Vagina (tissue), 2 donors: Measurements from ENCODE around the gene NAP1L4. TPM values are rescaled to one million over a fixed set of nuclear protein-coding genes. Genes with fewer than 3 reads are reported as not detected.

Experiments
- DNase-seq, 2 donors: peaks; one replicate each; pipeline ENCODE4 v3.0.0-alpha.2; 2017; ENCODE audit errors: extremely low spot score in 2 of 2
- H3K27ac ChIP-seq: fragments of 200-600 bp; sonication (generic); one replicate; pipeline ENCODE4 v1.5.1; 2019
- H3K27me3 ChIP-seq: fragments of 200-600 bp; sonication (generic); one replicate; pipeline ENCODE4 v1.5.1; 2019
- H3K36me3 ChIP-seq, 2 donors: fragments of 200-600 bp; sonication (generic); one replicate each; pipeline ENCODE4 v1.5.1; 2017 to 2019
- H3K4me1 ChIP-seq: fragments of 200-600 bp; sonication (generic); one replicate; pipeline ENCODE4 v1.5.1; 2019
- H3K4me3 ChIP-seq, 2 donors: fragments of 200-600 bp; sonication (generic); 1 replicate in 1 of 2; 2 replicates in 1 of 2; pipeline ENCODE4 v1.5.1; 2016 to 2019
- H3K9me3 ChIP-seq: fragments of 200-600 bp; sonication (generic); one replicate; pipeline ENCODE4 v1.5.1; 2019
- CTCF ChIP-seq, 3 experiments: fragments of 450-650 bp in 2 of 3; fragments of 200-600 bp in 1 of 3; sonication (generic) in 1 of 3; IDR thresholded peaks; one replicate each; pipeline ENCODE4 v1.5.1; 2017 to 2019; ENCODE audit warnings: antibody characterized with exemption in 3 of 3, mild to moderate bottlenecking in 2 of 3, moderate library complexity in 2 of 3
- POLR2A ChIP-seq, 2 donors: fragments of 450-650 bp; IDR thresholded peaks; one replicate each; pipeline ENCODE4 v1.6.1; 2017; ENCODE audit warnings: antibody characterized with exemption in 2 of 2, mild to moderate bottlenecking in 2 of 2, moderate library complexity in 2 of 2
- POLR2AphosphoS5 ChIP-seq, 2 donors: sonication (generic); formaldehyde crosslinking; IDR thresholded peaks; one replicate each; pipeline ENCODE4 v1.9.0; 2017; ENCODE audit warnings: antibody characterized with exemption in 2 of 2, mild to moderate bottlenecking in 2 of 2, low read depth in 1 of 2; ENCODE audit not compliant: insufficient read depth in 1 of 2
- intact Hi-C: fragments of 100-400 bp; cut with DNase I; formaldehyde crosslinking; loops from one replicate; pipeline ENCODE4 v1.15.1; 2023
- total RNA-seq: library from RNA; depleted of rRNA; stranded (reverse); fragments of >200 nt; gene quantifications from one replicate; pipeline ENCODE4 v1.2.3, GENCODE V29; 2016

NAP1L4 gene
- total RNA-seq, 1 donor from 2014 or later: 108 TPM

GRCh38 chr11:2998073-2998850 lies 6.1 kb upstream of the NAP1L4 start:
- Histone ChIP-seq H3K27ac (no peak overlapping the region), H3K9me3 (no peaks in the 10 kb centered on the region), H3K4me3 (no peak overlapping the region), H3K4me1 (peaks cover 20% of the 10 kb centered on the region), H3K36me3 (peaks cover 0 to 20% of the 10 kb centered on the region in 2 donors), H3K27me3 (no peaks in the 10 kb centered on the region)
- DNase-seq: no peak
- no peak for TF ChIP-seq CTCF (IDR thresholded peaks at IDR 0.05)
- TF ChIP-seq POLR2AphosphoS5 (IDR thresholded peaks at IDR 0.05; ENCODE audit: insufficient read depth in 1 of 2, low read depth in 1 of 2): no peak
- no peak for TF ChIP-seq POLR2A (IDR thresholded peaks at IDR 0.05)
- intact Hi-C loops: no loop called here

- H3K36me3 ChIP-seq: peaks cover 0 to 11% of the 10 kb centered on the region in 2 donors
- no peaks in the 10 kb centered on the region for H3K9me3 ChIP-seq
- peaks cover 19% of the 10 kb centered on the region for H3K4me1 ChIP-seq
- intact Hi-C loops: no loop called here
- no peaks in the 10 kb centered on the region for H3K27me3 ChIP-seq
- DNase-seq: no peak
- no peak overlapping the region for H3K27ac ChIP-seq
- TF ChIP-seq POLR2A (IDR thresholded peaks at IDR 0.05) (no peak), POLR2AphosphoS5 (IDR thresholded peaks at IDR 0.05; ENCODE audit: insufficient read depth in 1 of 2, low read depth in 1 of 2) (no peak), CTCF (IDR thresholded peaks at IDR 0.05) (no peak)
- H3K4me3 ChIP-seq: no peak overlapping the region
Observed at GRCh38 chr11:2997406-2997805, 5.3 kb upstream of the NAP1L4 start.

GRCh38 chr11:2996976-2997375 lies 4.8 kb upstream of the NAP1L4 start:
- H3K4me3 ChIP-seq: no peak overlapping the region
- intact Hi-C loops: no loop called here
- H3K27ac ChIP-seq: no peak overlapping the region
- no peaks in the 10 kb centered on the region for H3K9me3 ChIP-seq
- no peak for DNase-seq
- H3K27me3 ChIP-seq: no peaks in the 10 kb centered on the region
- peaks cover 0 to 8% of the 10 kb centered on the region in 2 donors for H3K36me3 ChIP-seq
- no peak for TF ChIP-seq POLR2A (IDR thresholded peaks at IDR 0.05)
- peaks cover 19% of the 10 kb centered on the region for H3K4me1 ChIP-seq

- intact Hi-C loops: no loop called here
- H3K27me3 ChIP-seq: no peaks in the 10 kb centered on the region
- DNase-seq: no peak
- TF ChIP-seq CTCF (IDR thresholded peaks at IDR 0.05) (no peak), POLR2A (IDR thresholded peaks at IDR 0.05) (no peak), POLR2AphosphoS5 (IDR thresholded peaks at IDR 0.05; ENCODE audit: insufficient read depth in 1 of 2, low read depth in 1 of 2) (no peak)
- no peaks in the 10 kb centered on the region for H3K9me3 ChIP-seq
- no peak overlapping the region for H3K27ac ChIP-seq
- no peak overlapping the region for H3K4me3 ChIP-seq
- no peaks in the 10 kb centered on the region for H3K36me3 ChIP-seq
- H3K4me1 ChIP-seq: peaks cover 15% of the 10 kb centered on the region
Observed at GRCh38 chr11:2995893-2996554, 3.9 kb upstream of the NAP1L4 start.

- Histone ChIP-seq H3K36me3 (no peaks in the 10 kb centered on the region), H3K27ac (no peak overlapping the region), H3K27me3 (no peaks in the 10 kb centered on the region), H3K4me1 (peaks cover 19% of the 10 kb centered on the region), H3K9me3 (no peaks in the 10 kb centered on the region), H3K4me3 (no peak overlapping the region)
- intact Hi-C loops: no loop called here
- TF ChIP-seq CTCF (IDR thresholded peaks at IDR 0.05) (no peak), POLR2A (IDR thresholded peaks at IDR 0.05) (no peak), POLR2AphosphoS5 (IDR thresholded peaks at IDR 0.05; ENCODE audit: insufficient read depth in 1 of 2, low read depth in 1 of 2) (no peak)
- no peak for DNase-seq
Observed at GRCh38 chr11:2995031-2995561, 3.0 kb upstream of the NAP1L4 start.
